ENCODE data around the gene HMCN2. TPM values are rescaled to one million over a fixed set of nuclear protein-coding genes. Genes with fewer than 3 reads are reported as not detected.

HMCN2 gene
- total RNA-seq, 6 donors from 2014 or later: 0.76 to 7.3 (median 1.5) TPM

GRCh38 chr9:130327070-130327780, 61.7 kb downstream of the HMCN2 start:
- Histone ChIP-seq H3K27ac (peak overlapping the region in 1 of 4 donors; percentile 40), H3K27me3 (no peaks in the 10 kb centered on the region), H3K9me3 (no peaks in the 10 kb centered on the region), H3K36me3 (no peaks in the 10 kb centered on the region), H3K4me3 (no peak overlapping the region), H3K4me1 (peaks cover 0 to 7% (median 3%) of the 10 kb centered on the region in 4 donors)
- DNase-seq: peak in 1 of 2 donors; percentile 57
- 56 to 69% methylated on average over 10 to 13 of the region's 15 CpGs for WGBS, 2 donors
- TF ChIP-seq POLR2AphosphoS5 (IDR thresholded peaks at IDR 0.05) (no peak), EP300 (IDR thresholded peaks at IDR 0.05) (no peak), CTCF (IDR thresholded peaks at IDR 0.05) (no peak), POLR2A (IDR thresholded peaks at IDR 0.05) (no peak)
- ATAC-seq (ENCODE audit: low FRiP score in 2 of 2): peak in 1 of 2 donors; percentile 7

GRCh38 chr9:130327781-130328348, 62.3 kb downstream of the HMCN2 start:
- H3K27ac ChIP-seq: peak overlapping the region in 2 of 4 donors; percentile 4 to 40
- peaks cover 0 to 7% (median 3%) of the 10 kb centered on the region in 4 donors for H3K4me1 ChIP-seq
- TF ChIP-seq POLR2A (IDR thresholded peaks at IDR 0.05) (no peak), EP300 (IDR thresholded peaks at IDR 0.05) (no peak), CTCF (IDR thresholded peaks at IDR 0.05) (no peak), POLR2AphosphoS5 (IDR thresholded peaks at IDR 0.05) (no peak)
- no peaks in the 10 kb centered on the region for H3K36me3 ChIP-seq
- no peaks in the 10 kb centered on the region for H3K9me3 ChIP-seq
- no peak overlapping the region for H3K4me3 ChIP-seq
- DNase-seq (peak in 1 of 2 donors; percentile 70), ATAC-seq (ENCODE audit: low FRiP score in 2 of 2) (peak; percentile 8 to 80)
- WGBS, 2 donors: 40 to 76% methylated on average over 1 to 13 of the region's 19 CpGs
- no peaks in the 10 kb centered on the region for H3K27me3 ChIP-seq

GRCh38 chr9:130328349-130328801, 62.8 kb downstream of the HMCN2 start:
- H3K27ac ChIP-seq: peak overlapping the region in 2 of 4 donors; percentile 4 to 40
- no peaks in the 10 kb centered on the region for H3K9me3 ChIP-seq
- ATAC-seq (ENCODE audit: low FRiP score in 2 of 2): peak in 1 of 2 donors; percentile 75
- no peak for DNase-seq
- H3K4me1 ChIP-seq: peaks cover 0 to 7% (median 3%) of the 10 kb centered on the region in 4 donors
- WGBS, 2 donors: 33 to 50% methylated on average over 10 to 15 of the region's 15 CpGs
- no peaks in the 10 kb centered on the region for H3K36me3 ChIP-seq
- no peak for TF ChIP-seq EP300 (IDR thresholded peaks at IDR 0.05)
- TF ChIP-seq CTCF (IDR thresholded peaks at IDR 0.05): no peak
- TF ChIP-seq POLR2AphosphoS5 (IDR thresholded peaks at IDR 0.05): peak; percentile 20 to 32
- no peak overlapping the region for H3K4me3 ChIP-seq
- no peaks in the 10 kb centered on the region for H3K27me3 ChIP-seq

- H3K27me3 ChIP-seq: no peaks in the 10 kb centered on the region
- H3K36me3 ChIP-seq: no peaks in the 10 kb centered on the region
- H3K4me3 ChIP-seq: no peak overlapping the region
- ATAC-seq (ENCODE audit: low FRiP score in 2 of 2): no peak
- H3K27ac ChIP-seq: no peak overlapping the region
- H3K4me1 ChIP-seq: peaks cover 0 to 7% (median 3%) of the 10 kb centered on the region in 4 donors
- TF ChIP-seq CTCF (IDR thresholded peaks at IDR 0.05) (no peak), EP300 (IDR thresholded peaks at IDR 0.05) (no peak), POLR2AphosphoS5 (IDR thresholded peaks at IDR 0.05) (no peak), POLR2A (IDR thresholded peaks at IDR 0.05) (no peak)
- WGBS, 2 donors: 75 to 79% methylated on average over 2 of the region's 2 CpGs
- DNase-seq: no peak
- no peaks in the 10 kb centered on the region for H3K9me3 ChIP-seq
Observed at GRCh38 chr9:130329061-130329460, 63.5 kb downstream of the HMCN2 start.

All from upper lobe of left lung (tissue), 6 donors.